GM12878 (cell line): ENCODE results near the gene CORO2B. TPM values are rescaled to one million over a fixed set of nuclear protein-coding genes. Genes with fewer than 3 reads are reported as not detected.

Experiments used
- ATAC-seq: fragments of 200-7000 bp; cut with Tn5 transposase; 3 replicates; pipeline ENCODE4 v1.9.1; 2020; ENCODE audit warnings: mild to moderate bottlenecking, moderate library complexity
- BruUV-seq: library from RNA; stranded (reverse); fragments of 400-500 nt; replicated peaks from 2 replicates; lab custom pipeline; 2021; lab: Mats Ljungman, UMichigan
- CTCF ChIA-PET: fragments of 300-600 bp; sonication (Branson Sonifier 250); formaldehyde crosslinking; extraction: SDS; loops from one replicate; lab custom pipeline; 2021; ENCODE audit warnings: inconsistent platforms; lab: Yijun Ruan, JAX
- POLR2A ChIA-PET: fragments of 350-600 bp; formaldehyde crosslinking; extraction: SDS; loops from one replicate; lab custom pipeline; 2021; ENCODE audit warnings: inconsistent platforms; lab: Charles Lee
- RAD21 ChIA-PET: fragments of 300-600 bp; sonication (Branson Sonifier 250); formaldehyde crosslinking; loops from one replicate; lab custom pipeline; 2023; ENCODE audit warnings: antibody characterized with exemption; ENCODE audit not compliant: unreplicated experiment; lab: Charles Lee
- SMC1A ChIA-PET: fragments of 300-600 bp; sonication (Branson Sonifier 250); formaldehyde crosslinking; loops from one replicate; lab custom pipeline; 2023; ENCODE audit not compliant: unreplicated experiment, uncharacterized antibody; lab: Charles Lee
- DNase-seq: peaks from one replicate; pipeline ENCODE4 v3.0.0-alpha.2; 2011; ENCODE audit warnings: low read depth, low spot score
- FAIRE-seq: peaks from 3 replicates; lab custom pipeline; 2011; peaks lifted over from hg19 to GRCh38; lab: Jason Lieb, UNC
- H2AFZ ChIP-seq: 2 replicates; pipeline ENCODE4 v1.6.0; 2011; ENCODE audit warnings: low read depth, low read length, control low read depth; ENCODE audit not compliant: control insufficient read depth
- H3K27ac ChIP-seq: 2 replicates; pipeline ENCODE4 v1.5.1; 2011; ENCODE audit warnings: control low read depth; ENCODE audit not compliant: control insufficient read depth, insufficient read depth
- H3K27me3 ChIP-seq, 2 experiments: replicated peaks in 1 of 2; 2 replicates each; pipeline versions ENCODE4 v1.6.0 to v1.6.1; 2011; ENCODE audit warnings: low read length in 1 of 2; ENCODE audit not compliant: control insufficient read depth in 2 of 2, insufficient read depth in 2 of 2
- H3K36me3 ChIP-seq, 2 experiments: 2 replicates each; pipeline ENCODE4 v1.5.1; 2011; ENCODE audit warnings: low read length in 1 of 2; ENCODE audit not compliant: control insufficient read depth in 2 of 2, insufficient read depth in 2 of 2
- H3K4me1 ChIP-seq: 2 replicates; pipeline ENCODE4 v1.6.1; 2011; ENCODE audit warnings: mild to moderate bottlenecking, low read length, moderate library complexity, mixed read lengths; ENCODE audit not compliant: control insufficient read depth, insufficient read depth
- H3K4me2 ChIP-seq: 2 replicates; pipeline ENCODE4 v1.6.0; 2011; ENCODE audit warnings: control low read depth; ENCODE audit not compliant: control insufficient read depth, insufficient read depth
- H3K4me3 ChIP-seq: fragments of 200-600 bp; sonication (generic); 2 replicates; pipeline ENCODE4 v1.5.1; 2016
- H3K79me2 ChIP-seq: 2 replicates; pipeline ENCODE4 v1.6.0; 2011; ENCODE audit warnings: low read length; ENCODE audit not compliant: control insufficient read depth, insufficient read depth
- H3K9ac ChIP-seq: 2 replicates; pipeline ENCODE4 v1.8.0; 2011; ENCODE audit warnings: low read length, control low read depth, mixed read lengths; ENCODE audit not compliant: control insufficient read depth, insufficient read depth
- H3K9me3 ChIP-seq: replicated peaks from 3 replicates; pipeline ENCODE4 v1.5.1; 2011; ENCODE audit warnings: mild to moderate bottlenecking, low read length; ENCODE audit not compliant: control insufficient read depth, insufficient read depth
- H4K20me1 ChIP-seq: 2 replicates; pipeline ENCODE4 v1.6.0; 2011; ENCODE audit not compliant: control insufficient read depth, insufficient read depth
- GABPA ChIP-seq: IDR thresholded peaks from 2 replicates; pipeline ENCODE4 v1.6.1; 2014; ENCODE audit warnings: antibody characterized with exemption, low read depth, mild to moderate bottlenecking, inconsistent platforms
- HDGF ChIP-seq: fragments of 450-650 bp; IDR thresholded peaks from 2 replicates; pipeline ENCODE4 v1.6.1; 2016; ENCODE audit warnings: antibody characterized with exemption
- MTA3 ChIP-seq: IDR thresholded peaks from 2 replicates; pipeline ENCODE4 v1.6.1; 2012; ENCODE audit warnings: low read length, inconsistent platforms, borderline replicate concordance
- NFIC ChIP-seq: IDR thresholded peaks from 2 replicates; pipeline ENCODE4 v1.6.1; 2012; ENCODE audit warnings: low read depth, mild to moderate bottlenecking, inconsistent platforms, low read length, moderate library complexity
- NFYA ChIP-seq: IDR thresholded peaks from 2 replicates; pipeline ENCODE4 v1.6.1; 2011; ENCODE audit warnings: low read depth, mild to moderate bottlenecking, low read length, improper control_type of control experiment, borderline replicate concordance
- RCOR1 ChIP-seq: conservative IDR thresholded peaks from 2 replicates; pipeline ENCODE4 v1.6.1; 2012; ENCODE audit warnings: low read depth, low read length, improper control_type of control experiment
- SP1 ChIP-seq: IDR thresholded peaks from one replicate; pipeline ENCODE4 v1.6.1; 2011; ENCODE audit warnings: low read depth, low read length
- TBL1XR1 ChIP-seq: IDR thresholded peaks from 2 replicates; pipeline ENCODE4 v1.6.1; 2012; ENCODE audit warnings: low read depth, low read length, improper control_type of control experiment
- ZNF274 ChIP-seq: IDR thresholded peaks from one replicate; pipeline ENCODE4 v1.8.0; 2011; ENCODE audit not compliant: insufficient read length, insufficient read depth
- ZNF384 ChIP-seq: IDR thresholded peaks from 2 replicates; pipeline ENCODE4 v1.6.1; 2012; ENCODE audit warnings: low read depth, mild to moderate bottlenecking, low read length, improper control_type of control experiment, borderline replicate concordance
- WGBS: methylation state at CpG from one replicate; pipeline ENCODE4 v1.1.6; 2016; ENCODE audit warnings: low lambda C conversion rate; ENCODE audit not compliant: insufficient replicate concordance, insufficient coverage; ENCODE audit errors: missing lambda C conversion rate; 5-methylcytosine and 5-hydroxymethylcytosine counted together
- in situ Hi-C: fragments of 300-500 bp; cut with MboI; formaldehyde crosslinking; loops from 9 replicates; pipeline ENCODE4 v1.14.3; 2018; ENCODE audit warnings: mixed read lengths
- intact Hi-C: fragments of 100-400 bp; cut with micrococcal nuclease; formaldehyde crosslinking; loops from one replicate; pipeline ENCODE4 v1.14.2; 2022; ENCODE audit not compliant: unreplicated experiment
- polyA plus RNA-seq, 11 experiments: library from polyadenylated mRNA; depleted of rRNA in 4 of 11; unstranded in 6 of 11; stranded (reverse) in 5 of 11; fragments of >200 nt; fragmentation: Nextera tagmentation in 4 of 11; fragmentation: Illumina TruSeq in 1 of 11; extraction: Ambion mirVana in 4 of 11; extraction: Trizol in 1 of 11; gene quantifications; 1 replicate in 1 of 11; 2 replicates in 10 of 11; pipeline versions ENCODE4 v1.2.1 to v1.2.3, GENCODE V29; 2011 to 2016; ENCODE audit warnings: inconsistent platforms in 2 of 11, missing spikeins in 2 of 11, low read depth in 1 of 11
- total RNA-seq, 4 experiments: library from RNA; depleted of rRNA in 3 of 4; stranded (reverse); fragments of >200 nt in 3 of 4; fragmentation: Illumina TruSeq in 1 of 4; extraction: Trizol in 1 of 4; gene quantifications; 2 replicates each; pipeline versions ENCODE4 v1.2.1 to v1.2.3, GENCODE V29; 2013 to 2021
- TF ChIP-seq, protein P1 (sequence below): IDR thresholded peaks from 2 replicates; pipeline ENCODE4 v1.6.1; 2012; ENCODE audit warnings: low read depth, low read length, improper control_type of control experiment
- TF ChIP-seq, protein P2 (sequence below): fragments of 450-650 bp; IDR thresholded peaks from 2 replicates; pipeline ENCODE4 v1.6.1; 2017; ENCODE audit warnings: mild to moderate bottlenecking, moderate library complexity
- TF ChIP-seq, protein P3 (sequence below): fragments of 150-350 bp; IDR thresholded peaks from 2 replicates; pipeline ENCODE4 v1.6.1; 2014; ENCODE audit warnings: mild to moderate bottlenecking, low read depth, low read length
- TF ChIP-seq, protein P4 (sequence below): fragments of 450-650 bp; IDR thresholded peaks from 2 replicates; pipeline ENCODE4 v1.6.1; 2018; ENCODE audit warnings: borderline replicate concordance, mild to moderate bottlenecking; ENCODE audit not compliant: partially characterized antibody
- TF ChIP-seq, protein P5 (sequence below): IDR thresholded peaks from 2 replicates; pipeline ENCODE4 v1.6.1; 2011; ENCODE audit warnings: low read depth, mild to moderate bottlenecking, low read length, moderate library complexity, borderline replicate concordance; ENCODE audit errors: extremely low read depth

CORO2B gene
- total and polyA plus RNA-seq, 10 of the 15 experiments (the other 5 are each of a cell fraction or from before 2014, with no cell fraction given), result 0.05 to 0.73 (median 0.13) TPM; not detected in 4

DNA sequence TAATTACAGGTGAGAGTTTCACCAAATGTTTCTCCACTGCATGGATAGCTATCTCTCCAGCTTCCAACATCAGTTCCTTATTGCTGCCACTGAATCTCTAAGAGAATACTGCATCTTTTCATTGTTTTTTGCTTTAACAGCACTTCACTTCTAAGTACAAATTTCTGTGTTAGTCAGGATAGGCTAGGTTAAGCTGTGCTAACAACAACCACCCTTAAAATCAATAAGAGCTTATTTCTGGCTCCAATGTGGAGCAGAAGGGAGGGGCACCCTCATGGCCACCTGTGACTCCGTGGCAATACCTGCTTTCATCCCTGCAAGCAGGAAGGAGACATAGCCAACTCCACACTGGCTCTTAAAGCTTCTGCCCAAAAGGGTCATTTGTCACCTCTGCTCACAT is 36.4 kb upstream of the CORO2B start (continued):
- TF ChIP-seq RCOR1 (no peak), SP1 (no peak), HDGF (no peak), ZNF274 (no peak)
- TF ChIP-seq, protein P1, sequence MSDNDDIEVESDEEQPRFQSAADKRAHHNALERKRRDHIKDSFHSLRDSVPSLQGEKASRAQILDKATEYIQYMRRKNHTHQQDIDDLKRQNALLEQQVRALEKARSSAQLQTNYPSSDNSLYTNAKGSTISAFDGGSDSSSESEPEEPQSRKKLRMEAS, result no peak
- TF ChIP-seq, protein P2, sequence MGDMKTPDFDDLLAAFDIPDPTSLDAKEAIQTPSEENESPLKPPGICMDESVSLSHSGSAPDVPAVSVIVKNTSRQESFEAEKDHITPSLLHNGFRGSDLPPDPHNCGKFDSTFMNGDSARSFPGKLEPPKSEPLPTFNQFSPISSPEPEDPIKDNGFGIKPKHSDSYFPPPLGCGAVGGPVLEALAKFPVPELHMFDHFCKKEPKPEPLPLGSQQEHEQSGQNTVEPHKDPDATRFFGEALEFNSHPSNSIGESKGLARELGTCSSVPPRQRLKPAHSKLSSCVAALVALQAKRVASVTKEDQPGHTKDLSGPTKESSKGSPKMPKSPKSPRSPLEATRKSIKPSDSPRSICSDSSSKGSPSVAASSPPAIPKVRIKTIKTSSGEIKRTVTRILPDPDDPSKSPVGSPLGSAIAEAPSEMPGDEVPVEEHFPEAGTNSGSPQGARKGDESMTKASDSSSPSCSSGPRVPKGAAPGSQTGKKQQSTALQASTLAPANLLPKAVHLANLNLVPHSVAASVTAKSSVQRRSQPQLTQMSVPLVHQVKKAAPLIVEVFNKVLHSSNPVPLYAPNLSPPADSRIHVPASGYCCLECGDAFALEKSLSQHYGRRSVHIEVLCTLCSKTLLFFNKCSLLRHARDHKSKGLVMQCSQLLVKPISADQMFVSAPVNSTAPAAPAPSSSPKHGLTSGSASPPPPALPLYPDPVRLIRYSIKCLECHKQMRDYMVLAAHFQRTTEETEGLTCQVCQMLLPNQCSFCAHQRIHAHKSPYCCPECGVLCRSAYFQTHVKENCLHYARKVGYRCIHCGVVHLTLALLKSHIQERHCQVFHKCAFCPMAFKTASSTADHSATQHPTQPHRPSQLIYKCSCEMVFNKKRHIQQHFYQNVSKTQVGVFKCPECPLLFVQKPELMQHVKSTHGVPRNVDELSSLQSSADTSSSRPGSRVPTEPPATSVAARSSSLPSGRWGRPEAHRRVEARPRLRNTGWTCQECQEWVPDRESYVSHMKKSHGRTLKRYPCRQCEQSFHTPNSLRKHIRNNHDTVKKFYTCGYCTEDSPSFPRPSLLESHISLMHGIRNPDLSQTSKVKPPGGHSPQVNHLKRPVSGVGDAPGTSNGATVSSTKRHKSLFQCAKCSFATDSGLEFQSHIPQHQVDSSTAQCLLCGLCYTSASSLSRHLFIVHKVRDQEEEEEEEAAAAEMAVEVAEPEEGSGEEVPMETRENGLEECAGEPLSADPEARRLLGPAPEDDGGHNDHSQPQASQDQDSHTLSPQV, result no peak

DNA sequence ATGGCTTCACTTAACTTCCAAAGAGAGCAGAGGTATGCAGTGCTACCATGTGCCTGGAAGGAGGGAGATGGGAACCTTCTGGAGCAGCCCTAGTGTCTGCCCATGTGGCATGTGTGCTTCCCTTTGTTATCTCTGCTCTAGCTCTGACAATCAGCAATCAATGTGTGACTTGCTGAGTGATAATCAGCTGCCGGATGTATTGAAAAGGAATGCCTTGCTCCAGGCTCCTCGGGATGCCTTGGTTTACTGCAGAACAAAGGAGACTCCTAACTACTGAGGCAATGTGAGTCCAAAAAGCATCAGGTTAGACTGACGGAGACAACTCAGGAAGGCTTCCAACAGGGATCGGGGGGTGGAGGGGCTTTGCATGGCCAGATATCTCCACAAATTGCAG is 36.0 kb upstream of the CORO2B start:
- Histone ChIP-seq H2AFZ (no peak overlapping the region), H3K4me2 (no peak overlapping the region), H3K9me3 (no peaks in the 10 kb centered on the region), H3K79me2 (no peaks in the 10 kb centered on the region), H3K36me3 (no peaks in the 10 kb centered on the region), H3K27me3 (no peaks in the 10 kb centered on the region), H3K4me1 (no peaks in the 10 kb centered on the region), H3K4me3 (no peak overlapping the region), H4K20me1 (no peaks in the 10 kb centered on the region), H3K9ac (no peak overlapping the region), H3K27ac (no peak overlapping the region)
- POLR2A ChIA-PET, result no interaction called here
- CTCF ChIA-PET, result interaction anchor here (0.9 to 2.4 kb wide), 2 partner anchors 7 to 333 kb away, joined by 3 to 9 read pairs; no protein-coding TSS in a partner anchor
- ATAC-seq (no peak), FAIRE-seq (no peak), DNase-seq (no peak)
- 16% methylated on average over 4 of the region's 4 CpGs for WGBS
- intact Hi-C loops, result no loop called here
- in situ Hi-C loops, result loop anchor here (5.0 kb wide), 1 partner anchor 240 kb away; no protein-coding TSS in a partner anchor
- RAD21 ChIA-PET, result no interaction called here
- no TSS peak for BruUV-seq
- SMC1A ChIA-PET, result no interaction called here
- TF ChIP-seq, protein P3, sequence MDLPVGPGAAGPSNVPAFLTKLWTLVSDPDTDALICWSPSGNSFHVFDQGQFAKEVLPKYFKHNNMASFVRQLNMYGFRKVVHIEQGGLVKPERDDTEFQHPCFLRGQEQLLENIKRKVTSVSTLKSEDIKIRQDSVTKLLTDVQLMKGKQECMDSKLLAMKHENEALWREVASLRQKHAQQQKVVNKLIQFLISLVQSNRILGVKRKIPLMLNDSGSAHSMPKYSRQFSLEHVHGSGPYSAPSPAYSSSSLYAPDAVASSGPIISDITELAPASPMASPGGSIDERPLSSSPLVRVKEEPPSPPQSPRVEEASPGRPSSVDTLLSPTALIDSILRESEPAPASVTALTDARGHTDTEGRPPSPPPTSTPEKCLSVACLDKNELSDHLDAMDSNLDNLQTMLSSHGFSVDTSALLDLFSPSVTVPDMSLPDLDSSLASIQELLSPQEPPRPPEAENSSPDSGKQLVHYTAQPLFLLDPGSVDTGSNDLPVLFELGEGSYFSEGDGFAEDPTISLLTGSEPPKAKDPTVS, result no peak
- TF ChIP-seq, protein P4, sequence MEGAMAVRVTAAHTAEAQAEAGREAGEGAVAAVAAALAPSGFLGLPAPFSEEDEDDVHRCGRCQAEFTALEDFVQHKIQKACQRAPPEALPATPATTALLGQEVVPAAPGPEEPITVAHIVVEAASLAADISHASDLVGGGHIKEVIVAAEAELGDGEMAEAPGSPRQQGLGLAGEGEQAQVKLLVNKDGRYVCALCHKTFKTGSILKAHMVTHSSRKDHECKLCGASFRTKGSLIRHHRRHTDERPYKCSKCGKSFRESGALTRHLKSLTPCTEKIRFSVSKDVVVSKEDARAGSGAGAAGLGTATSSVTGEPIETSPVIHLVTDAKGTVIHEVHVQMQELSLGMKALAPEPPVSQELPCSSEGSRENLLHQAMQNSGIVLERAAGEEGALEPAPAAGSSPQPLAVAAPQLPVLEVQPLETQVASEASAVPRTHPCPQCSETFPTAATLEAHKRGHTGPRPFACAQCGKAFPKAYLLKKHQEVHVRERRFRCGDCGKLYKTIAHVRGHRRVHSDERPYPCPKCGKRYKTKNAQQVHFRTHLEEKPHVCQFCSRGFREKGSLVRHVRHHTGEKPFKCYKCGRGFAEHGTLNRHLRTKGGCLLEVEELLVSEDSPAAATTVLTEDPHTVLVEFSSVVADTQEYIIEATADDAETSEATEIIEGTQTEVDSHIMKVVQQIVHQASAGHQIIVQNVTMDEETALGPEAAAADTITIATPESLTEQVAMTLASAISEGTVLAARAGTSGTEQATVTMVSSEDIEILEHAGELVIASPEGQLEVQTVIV, result no peak
- TF ChIP-seq MTA3 (no peak), RCOR1 (no peak), ZNF384 (no peak), GABPA (no peak), NFIC (no peak), TBL1XR1 (no peak), NFYA (no peak)
- TF ChIP-seq, protein P5, sequence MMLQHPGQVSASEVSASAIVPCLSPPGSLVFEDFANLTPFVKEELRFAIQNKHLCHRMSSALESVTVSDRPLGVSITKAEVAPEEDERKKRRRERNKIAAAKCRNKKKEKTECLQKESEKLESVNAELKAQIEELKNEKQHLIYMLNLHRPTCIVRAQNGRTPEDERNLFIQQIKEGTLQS, result no peak
